ENCODE results near the gene ZNF366. TPM values are rescaled to one million over a fixed set of nuclear protein-coding genes. Genes with fewer than 3 reads are reported as not detected.

The ZNF366 gene
- total RNA-seq, 2 experiments from 2014 or later: not detected

- DNase-seq: no peak
- no peak overlapping the region for H3K4me3 Mint-ChIP-seq
- intact Hi-C loops (cut with micrococcal nuclease): no loop called here
- CTCF ChIA-PET: no interaction called here
- H3K4me1 Mint-ChIP-seq (ENCODE audit: low read depth): no peaks in the 10 kb centered on the region
- no peaks in the 10 kb centered on the region for H3K27me3 Mint-ChIP-seq (ENCODE audit: low read depth)
- H3K36me3 Mint-ChIP-seq (ENCODE audit: low read depth): no peaks in the 10 kb centered on the region
- no peaks in the 10 kb centered on the region for H3K9me3 Mint-ChIP-seq
- H3K27ac Mint-ChIP-seq: no peak overlapping the region
Measured at GRCh38 chr5:72455476-72455875, 51.7 kb downstream of the ZNF366 start.

DNA sequence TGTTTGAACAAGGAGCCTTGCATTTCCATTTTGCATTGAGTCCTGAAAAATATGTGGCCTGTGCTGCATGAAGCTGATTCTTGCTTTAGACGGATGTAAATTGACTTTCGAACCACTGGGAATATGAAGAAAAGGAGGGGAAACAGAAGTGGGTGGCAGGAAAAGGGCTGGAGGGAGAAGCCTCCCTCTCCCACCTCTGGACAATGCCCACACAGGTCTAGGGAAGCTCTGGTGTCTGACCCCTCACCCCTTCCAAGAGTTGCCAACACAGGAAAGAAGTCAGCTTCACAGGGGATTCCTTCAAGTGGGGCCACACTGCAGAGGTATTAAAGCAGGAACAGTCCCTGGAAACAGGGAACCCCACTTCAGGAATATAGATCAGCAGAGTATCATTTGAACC, 52.2 kb downstream of the ZNF366 start:
- DNase-seq: no peak
- H3K36me3 Mint-ChIP-seq (ENCODE audit: low read depth): no peaks in the 10 kb centered on the region
- no peak overlapping the region for H3K4me3 Mint-ChIP-seq
- intact Hi-C loops (cut with micrococcal nuclease): no loop called here
- CTCF ChIA-PET: no interaction called here
- H3K9me3 Mint-ChIP-seq: no peaks in the 10 kb centered on the region
- H3K4me1 Mint-ChIP-seq (ENCODE audit: low read depth): no peaks in the 10 kb centered on the region
- H3K27ac Mint-ChIP-seq: no peak overlapping the region
- no peaks in the 10 kb centered on the region for H3K27me3 Mint-ChIP-seq (ENCODE audit: low read depth)

DNA sequence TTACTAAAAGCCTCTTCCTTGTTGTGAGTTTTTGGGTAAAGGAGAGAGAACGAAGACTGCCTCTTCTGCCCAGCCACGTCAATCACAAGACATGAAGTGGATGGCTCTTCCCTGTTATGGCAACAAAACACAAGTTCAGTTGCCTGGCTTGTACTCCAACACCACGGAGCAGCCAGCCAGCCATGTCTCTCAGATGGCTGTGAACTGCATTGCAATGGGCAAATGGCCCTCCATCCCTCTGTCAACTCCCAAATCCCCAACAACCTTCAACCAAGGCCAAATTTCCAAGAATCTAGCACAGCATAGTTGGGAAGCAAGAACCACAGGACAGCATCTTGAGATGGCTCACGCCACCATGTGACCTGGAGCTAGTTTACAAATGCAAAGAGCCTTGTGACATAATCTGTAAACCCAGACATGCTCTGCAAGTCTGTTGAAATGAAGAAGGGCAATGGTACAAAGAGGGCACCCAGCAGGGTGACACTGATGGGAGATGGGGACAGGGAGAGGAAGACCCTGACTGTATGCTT, 53.9 kb downstream of the ZNF366 start:
- Mint-ChIP-seq H3K27me3 (ENCODE audit: low read depth) (no peaks in the 10 kb centered on the region), H3K27ac (no peak overlapping the region), H3K4me1 (ENCODE audit: low read depth) (no peaks in the 10 kb centered on the region), H3K36me3 (ENCODE audit: low read depth) (no peaks in the 10 kb centered on the region), H3K4me3 (no peak overlapping the region), H3K9me3 (no peaks in the 10 kb centered on the region)
- intact Hi-C loops (cut with micrococcal nuclease): no loop called here
- DNase-seq: no peak
- CTCF ChIA-PET: no interaction called here

DNA sequence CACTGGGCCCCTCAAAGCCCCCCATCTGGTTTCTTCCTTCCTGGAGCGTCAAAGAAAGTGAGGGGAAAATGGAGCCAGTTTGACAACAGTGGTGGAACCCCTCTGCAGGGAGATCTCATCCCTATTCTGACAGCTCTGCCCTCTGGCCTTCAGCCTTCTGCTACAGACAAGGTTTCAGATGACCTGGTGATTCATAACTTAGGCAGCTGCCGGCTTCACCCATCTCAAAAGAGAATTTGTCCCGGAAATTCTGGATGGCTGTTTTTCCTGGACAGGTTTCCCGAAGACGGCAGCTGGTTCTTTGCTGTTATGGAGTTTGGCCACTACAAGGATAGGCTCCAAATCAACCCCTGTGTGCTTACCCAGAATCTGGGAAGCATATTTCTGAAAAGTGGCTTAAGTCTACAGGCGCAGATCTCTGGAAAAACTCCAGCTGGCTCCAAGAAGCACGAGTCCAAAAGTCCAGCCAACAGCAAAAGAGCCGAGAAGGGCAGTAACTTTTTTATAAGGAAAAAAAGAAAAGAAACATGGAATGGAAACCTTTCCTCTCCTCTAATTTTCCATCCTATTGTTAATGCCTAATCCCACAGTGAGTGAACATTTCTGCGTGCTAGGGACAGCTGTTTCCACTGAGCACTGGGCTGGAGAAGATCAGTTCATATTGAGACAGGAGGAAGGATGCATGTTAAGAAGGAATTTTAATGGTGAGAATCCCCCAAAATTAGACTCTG, 54.5 kb downstream of the ZNF366 start:
- no peak for DNase-seq
- Mint-ChIP-seq H3K9me3 (no peaks in the 10 kb centered on the region), H3K4me3 (no peak overlapping the region), H3K27me3 (ENCODE audit: low read depth) (no peaks in the 10 kb centered on the region), H3K36me3 (ENCODE audit: low read depth) (no peaks in the 10 kb centered on the region), H3K4me1 (ENCODE audit: low read depth) (no peaks in the 10 kb centered on the region), H3K27ac (no peak overlapping the region)
- CTCF ChIA-PET: no interaction called here
- intact Hi-C loops (cut with micrococcal nuclease): no loop called here

GRCh38 chr5:72451741-72452505, 55.3 kb downstream of the ZNF366 start:
- CTCF ChIA-PET: interaction anchor here (0.5 kb wide), 1 partner anchor 357 kb away, joined by 3 read pairs; no protein-coding TSS in a partner anchor

DNA sequence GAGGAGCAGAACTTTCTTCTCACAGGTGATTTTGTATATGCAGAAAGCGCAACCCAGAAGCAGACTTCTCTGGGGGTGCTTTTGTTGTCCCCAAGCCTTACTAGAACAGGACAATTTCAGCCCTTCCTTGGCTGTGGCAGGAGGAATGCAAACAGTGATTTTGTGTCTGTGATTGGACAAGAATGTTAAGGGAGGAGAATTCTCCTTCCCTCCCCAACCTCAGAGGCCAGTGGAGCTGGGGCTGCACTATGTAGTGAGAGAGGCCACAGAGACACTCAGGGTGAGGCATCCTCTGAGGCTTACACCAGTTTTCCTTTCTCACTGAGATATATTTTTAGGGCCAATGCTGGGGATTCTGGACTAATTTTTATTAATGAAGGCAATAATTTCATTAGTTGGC, 58.8 kb downstream of the ZNF366 start:
- Mint-ChIP-seq H3K27ac (no peak overlapping the region), H3K4me1 (ENCODE audit: low read depth) (no peaks in the 10 kb centered on the region), H3K27me3 (ENCODE audit: low read depth) (peaks cover 4% of the 10 kb centered on the region), H3K4me3 (no peak overlapping the region), H3K36me3 (ENCODE audit: low read depth) (no peaks in the 10 kb centered on the region), H3K9me3 (no peaks in the 10 kb centered on the region)
- CTCF ChIA-PET: no interaction called here
- no peak for DNase-seq
- intact Hi-C loops (cut with micrococcal nuclease): no loop called here

More at GRCh38 chr5:72451741-72452505, 55.3 kb downstream of the ZNF366 start:
- H3K4me3 Mint-ChIP-seq: no peak overlapping the region
- H3K27me3 Mint-ChIP-seq (ENCODE audit: low read depth): no peaks in the 10 kb centered on the region
- no peaks in the 10 kb centered on the region for H3K4me1 Mint-ChIP-seq (ENCODE audit: low read depth)
- H3K36me3 Mint-ChIP-seq (ENCODE audit: low read depth): no peaks in the 10 kb centered on the region
- intact Hi-C loops (cut with micrococcal nuclease): no loop called here
- no peaks in the 10 kb centered on the region for H3K9me3 Mint-ChIP-seq
- no peak for DNase-seq
- no peak overlapping the region for H3K27ac Mint-ChIP-seq

DNA sequence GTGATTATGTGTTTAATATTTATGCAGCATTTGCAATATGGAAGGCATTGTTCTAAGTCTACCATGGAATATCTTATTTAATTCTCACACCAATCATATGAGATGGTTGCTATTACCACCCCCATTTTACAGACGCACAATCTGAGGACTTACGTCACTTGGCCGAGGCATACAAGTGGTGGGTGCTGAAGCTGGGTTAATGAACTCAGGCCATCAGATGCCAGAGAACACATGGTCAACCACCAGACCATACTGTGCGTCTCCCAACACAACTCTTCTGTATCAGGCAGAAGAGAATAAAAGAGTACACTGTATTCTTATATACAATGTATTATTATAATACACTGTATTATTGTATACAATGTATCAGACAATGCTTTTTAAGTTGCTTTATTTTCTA, 59.5 kb downstream of the ZNF366 start:
- Mint-ChIP-seq H3K9me3 (no peaks in the 10 kb centered on the region), H3K27ac (no peak overlapping the region), H3K4me1 (ENCODE audit: low read depth) (no peaks in the 10 kb centered on the region), H3K27me3 (ENCODE audit: low read depth) (peaks cover 4% of the 10 kb centered on the region), H3K4me3 (no peak overlapping the region), H3K36me3 (ENCODE audit: low read depth) (no peaks in the 10 kb centered on the region)
- CTCF ChIA-PET: no interaction called here
- intact Hi-C loops (cut with micrococcal nuclease): no loop called here
- no peak for DNase-seq

GRCh38 chr5:72445969-72446368, 61.2 kb downstream of the ZNF366 start:
- DNase-seq: no peak
- no peaks in the 10 kb centered on the region for H3K9me3 Mint-ChIP-seq
- H3K4me1 Mint-ChIP-seq (ENCODE audit: low read depth): no peaks in the 10 kb centered on the region
- no peaks in the 10 kb centered on the region for H3K36me3 Mint-ChIP-seq (ENCODE audit: low read depth)
- peaks cover 4% of the 10 kb centered on the region for H3K27me3 Mint-ChIP-seq (ENCODE audit: low read depth)
- H3K27ac Mint-ChIP-seq: no peak overlapping the region
- no peak overlapping the region for H3K4me3 Mint-ChIP-seq
- CTCF ChIA-PET: no interaction called here
- intact Hi-C loops (cut with micrococcal nuclease): no loop called here

GRCh38 chr5:72443883-72444282, 63.3 kb downstream of the ZNF366 start:
- H3K36me3 Mint-ChIP-seq (ENCODE audit: low read depth): no peaks in the 10 kb centered on the region
- no peaks in the 10 kb centered on the region for H3K9me3 Mint-ChIP-seq
- no peak overlapping the region for H3K27ac Mint-ChIP-seq
- CTCF ChIA-PET: interaction anchor here (0.6 kb wide), 1 partner anchor 628 kb away, joined by 3 read pairs; no protein-coding TSS in a partner anchor
- no peak overlapping the region for H3K4me3 Mint-ChIP-seq
- intact Hi-C loops (cut with micrococcal nuclease): no loop called here
- H3K4me1 Mint-ChIP-seq (ENCODE audit: low read depth): no peaks in the 10 kb centered on the region
- H3K27me3 Mint-ChIP-seq (ENCODE audit: low read depth): peaks cover 9% of the 10 kb centered on the region
- DNase-seq: no peak

DNA sequence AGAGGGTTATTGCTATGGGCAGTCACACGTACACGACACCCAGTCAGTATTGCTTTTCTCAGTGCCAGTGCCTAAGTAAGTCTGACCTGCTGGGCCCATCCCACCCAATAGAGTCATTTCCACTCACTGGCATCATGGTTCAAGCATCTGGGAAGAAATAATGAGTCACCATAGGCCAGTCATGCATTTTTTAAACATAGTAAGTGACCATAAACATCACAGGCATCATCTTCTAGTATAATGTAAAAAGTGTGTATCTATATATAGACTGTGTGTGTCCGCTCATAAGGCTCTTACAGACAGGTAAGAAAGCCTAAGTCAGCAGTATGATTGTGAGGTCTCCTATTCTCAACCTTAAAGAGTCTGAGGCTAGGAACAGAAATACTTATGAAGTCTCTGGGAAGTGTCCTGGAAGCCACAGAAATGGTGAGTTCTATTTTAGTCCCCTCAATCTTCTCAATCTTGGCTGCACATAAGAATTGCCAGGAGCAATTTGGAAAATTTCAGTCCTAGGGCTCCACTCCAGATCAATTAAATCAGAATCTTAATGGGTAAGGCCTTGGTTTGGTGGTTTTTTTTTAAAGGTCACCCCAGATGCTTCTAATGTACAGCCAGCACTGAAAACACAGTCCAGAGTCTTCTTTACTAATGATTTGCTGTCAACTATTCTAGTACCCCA, 65.2 kb downstream of the ZNF366 start:
- H3K27me3 Mint-ChIP-seq (ENCODE audit: low read depth): peaks cover 9% of the 10 kb centered on the region
- CTCF ChIA-PET: no interaction called here
- no peaks in the 10 kb centered on the region for H3K9me3 Mint-ChIP-seq
- H3K4me1 Mint-ChIP-seq (ENCODE audit: low read depth): no peaks in the 10 kb centered on the region
- intact Hi-C loops (cut with micrococcal nuclease): no loop called here
- H3K36me3 Mint-ChIP-seq (ENCODE audit: low read depth): no peaks in the 10 kb centered on the region
- DNase-seq: no peak
- H3K27ac Mint-ChIP-seq: no peak overlapping the region
- H3K4me3 Mint-ChIP-seq: no peak overlapping the region

DNA sequence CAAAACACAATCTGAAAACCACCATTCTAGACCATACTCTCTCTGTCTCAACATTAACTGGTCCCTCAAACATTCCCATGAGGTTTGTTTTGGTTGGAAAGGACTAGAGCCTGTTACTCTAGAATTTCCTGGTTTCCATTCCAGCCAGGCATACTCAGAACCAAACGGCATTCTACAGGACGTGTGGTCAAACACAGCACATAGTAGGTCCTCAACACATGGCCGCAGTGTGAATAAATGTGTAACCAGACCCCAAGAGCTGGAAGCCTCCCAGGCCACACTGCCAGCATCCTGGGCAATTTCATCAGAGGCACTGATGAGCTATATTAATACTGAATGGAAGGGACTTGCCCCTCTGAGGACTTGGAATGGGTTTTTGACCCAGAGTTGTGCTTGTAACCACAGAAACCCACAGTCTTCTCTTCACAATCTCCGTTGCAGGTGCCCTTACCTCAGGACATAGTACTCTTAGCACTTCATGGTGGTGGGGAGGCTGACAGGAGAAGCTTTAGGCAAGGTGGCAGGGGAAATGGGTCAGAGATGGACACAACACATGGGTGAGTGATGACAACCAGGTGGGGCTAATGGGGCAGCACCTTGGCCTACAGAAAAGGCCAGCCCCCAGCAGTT, 66.0 kb downstream of the ZNF366 start:
- Mint-ChIP-seq H3K4me3 (no peak overlapping the region), H3K4me1 (ENCODE audit: low read depth) (no peaks in the 10 kb centered on the region), H3K27ac (no peak overlapping the region), H3K27me3 (ENCODE audit: low read depth) (peaks cover 13% of the 10 kb centered on the region), H3K36me3 (ENCODE audit: low read depth) (no peaks in the 10 kb centered on the region), H3K9me3 (no peaks in the 10 kb centered on the region)
- CTCF ChIA-PET: no interaction called here
- no peak for DNase-seq
- intact Hi-C loops (cut with micrococcal nuclease): no loop called here

GRCh38 chr5:72440207-72440638, 67.0 kb downstream of the ZNF366 start:
- intact Hi-C loops (cut with micrococcal nuclease): no loop called here
- Mint-ChIP-seq H3K9me3 (no peaks in the 10 kb centered on the region), H3K4me3 (no peak overlapping the region), H3K27ac (no peak overlapping the region), H3K4me1 (ENCODE audit: low read depth) (no peaks in the 10 kb centered on the region), H3K27me3 (ENCODE audit: low read depth) (peaks cover 14% of the 10 kb centered on the region), H3K36me3 (ENCODE audit: low read depth) (no peaks in the 10 kb centered on the region)
- CTCF ChIA-PET: no interaction called here
- no peak for DNase-seq
